GM06990 (cell line): ENCODE data around the gene RAMACL.

Experiments
- DNase-seq: peaks from one replicate; pipeline ENCODE4 v3.0.0-alpha.2; 2011; ENCODE audit not compliant: insufficient read length; ENCODE audit errors: extremely low read depth
- H3K27me3 ChIP-seq: replicated peaks from 2 replicates; pipeline ENCODE4 v1.6.0; 2011; ENCODE audit warnings: low read length; ENCODE audit not compliant: control insufficient read depth, insufficient read depth
- H3K36me3 ChIP-seq: 2 replicates; pipeline ENCODE4 v1.5.1; 2011; ENCODE audit warnings: low read length; ENCODE audit not compliant: control insufficient read depth, insufficient read depth
- H3K4me3 ChIP-seq: replicated peaks from 2 replicates; pipeline ENCODE4 v1.5.1; 2011; ENCODE audit warnings: low read depth, mild to moderate bottlenecking, control low read depth, low read length
- TF ChIP-seq, protein P1 (sequence below): IDR thresholded peaks from 2 replicates; pipeline ENCODE4 v1.5.1; 2011; ENCODE audit warnings: low read length, control low read depth, mild to moderate bottlenecking, inconsistent platforms; ENCODE audit not compliant: insufficient read depth, poor library complexity, severe bottlenecking

RAMACL gene

DNA sequence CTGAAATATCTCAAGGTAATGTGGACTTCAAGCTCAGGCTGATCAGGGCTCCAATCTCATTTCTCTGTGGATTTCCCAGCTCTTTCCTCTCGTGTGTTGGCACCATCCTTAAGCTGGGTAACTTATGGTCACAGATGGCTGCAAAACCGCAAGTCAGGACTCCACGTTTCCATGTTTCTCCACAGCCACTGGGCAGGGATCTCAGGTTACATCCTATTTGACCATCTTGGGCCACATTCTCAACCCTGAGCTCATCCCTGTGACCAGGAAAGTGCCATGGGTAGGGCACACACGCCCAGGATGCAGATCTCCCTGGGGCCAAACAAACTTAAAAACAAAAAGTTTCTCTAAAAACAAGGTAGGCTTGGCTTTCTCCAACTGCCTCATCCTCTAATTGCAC lies 25.2 kb upstream of the RAMACL start:
- TF ChIP-seq, protein P1, sequence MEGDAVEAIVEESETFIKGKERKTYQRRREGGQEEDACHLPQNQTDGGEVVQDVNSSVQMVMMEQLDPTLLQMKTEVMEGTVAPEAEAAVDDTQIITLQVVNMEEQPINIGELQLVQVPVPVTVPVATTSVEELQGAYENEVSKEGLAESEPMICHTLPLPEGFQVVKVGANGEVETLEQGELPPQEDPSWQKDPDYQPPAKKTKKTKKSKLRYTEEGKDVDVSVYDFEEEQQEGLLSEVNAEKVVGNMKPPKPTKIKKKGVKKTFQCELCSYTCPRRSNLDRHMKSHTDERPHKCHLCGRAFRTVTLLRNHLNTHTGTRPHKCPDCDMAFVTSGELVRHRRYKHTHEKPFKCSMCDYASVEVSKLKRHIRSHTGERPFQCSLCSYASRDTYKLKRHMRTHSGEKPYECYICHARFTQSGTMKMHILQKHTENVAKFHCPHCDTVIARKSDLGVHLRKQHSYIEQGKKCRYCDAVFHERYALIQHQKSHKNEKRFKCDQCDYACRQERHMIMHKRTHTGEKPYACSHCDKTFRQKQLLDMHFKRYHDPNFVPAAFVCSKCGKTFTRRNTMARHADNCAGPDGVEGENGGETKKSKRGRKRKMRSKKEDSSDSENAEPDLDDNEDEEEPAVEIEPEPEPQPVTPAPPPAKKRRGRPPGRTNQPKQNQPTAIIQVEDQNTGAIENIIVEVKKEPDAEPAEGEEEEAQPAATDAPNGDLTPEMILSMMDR, result no peak
- Histone ChIP-seq H3K36me3 (no peaks in the 10 kb centered on the region), H3K27me3 (no peaks in the 10 kb centered on the region), H3K4me3 (no peak overlapping the region)
- DNase-seq, result no peak

DNA sequence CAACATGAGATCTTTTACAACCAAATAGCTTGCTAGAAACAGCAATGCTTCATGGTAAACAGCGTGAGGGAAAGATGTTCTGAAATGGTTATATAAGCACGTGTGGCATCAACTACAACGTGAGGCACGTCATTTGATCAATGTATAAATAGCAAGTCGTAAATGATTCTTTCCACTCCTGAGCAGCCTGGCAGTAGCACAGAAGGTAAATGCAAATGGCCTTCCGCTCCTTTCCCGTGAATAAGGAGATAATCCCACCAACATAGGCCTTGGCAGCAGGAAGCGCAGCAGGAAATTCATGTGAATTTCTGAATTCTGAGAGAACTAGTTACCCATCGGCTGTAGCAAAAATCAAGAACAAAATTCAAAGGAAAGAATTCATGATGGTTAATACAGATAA lies 23.6 kb upstream of the RAMACL start:
- TF ChIP-seq, protein P1, result no peak
- no peaks in the 10 kb centered on the region for H3K27me3 ChIP-seq
- no peak for DNase-seq
- no peak overlapping the region for H3K4me3 ChIP-seq
- no peaks in the 10 kb centered on the region for H3K36me3 ChIP-seq

DNA sequence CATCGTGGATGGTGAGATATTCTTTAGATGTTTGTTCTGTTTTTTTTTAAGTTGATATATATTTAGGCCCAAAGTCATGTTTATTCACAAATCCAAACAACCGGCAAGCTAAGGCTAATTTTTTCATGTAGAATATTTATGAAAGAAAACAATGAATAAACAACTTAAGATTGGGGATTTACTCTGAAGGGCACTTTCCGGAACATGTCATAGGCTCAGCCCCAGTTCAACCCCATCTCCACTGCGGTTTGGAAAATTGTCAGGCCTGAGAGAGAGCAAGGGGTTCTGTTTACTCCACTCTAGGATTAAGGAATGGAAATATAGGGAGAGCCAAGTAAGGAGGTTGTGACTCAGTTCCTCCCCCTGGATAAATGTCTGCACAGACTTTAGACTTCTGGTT lies 22.3 kb upstream of the RAMACL start:
- TF ChIP-seq, protein P1, result no peak
- no peak for DNase-seq
- H3K4me3 ChIP-seq, result no peak overlapping the region
- H3K36me3 ChIP-seq, result no peaks in the 10 kb centered on the region
- no peaks in the 10 kb centered on the region for H3K27me3 ChIP-seq

DNA sequence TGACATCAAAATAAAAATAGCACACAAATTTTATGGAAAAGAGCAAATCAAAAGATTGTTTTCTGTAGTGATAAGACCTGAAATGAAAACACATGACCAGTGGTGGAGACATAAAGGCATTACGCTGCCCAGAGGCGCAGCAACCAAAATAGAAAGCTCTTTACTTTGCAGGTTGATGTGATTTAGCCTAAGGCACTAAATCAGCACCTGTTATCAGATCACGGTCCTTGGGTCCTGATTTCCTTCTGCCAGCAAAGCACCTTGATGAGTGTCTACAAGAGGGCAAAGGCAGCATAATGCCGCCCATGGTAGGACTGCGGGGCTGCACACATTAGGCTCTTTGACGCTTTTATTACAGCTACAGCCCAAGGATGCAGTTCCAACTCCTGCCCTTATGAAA lies 19.3 kb upstream of the RAMACL start:
- DNase-seq, result no peak
- TF ChIP-seq, protein P1, result no peak

DNA sequence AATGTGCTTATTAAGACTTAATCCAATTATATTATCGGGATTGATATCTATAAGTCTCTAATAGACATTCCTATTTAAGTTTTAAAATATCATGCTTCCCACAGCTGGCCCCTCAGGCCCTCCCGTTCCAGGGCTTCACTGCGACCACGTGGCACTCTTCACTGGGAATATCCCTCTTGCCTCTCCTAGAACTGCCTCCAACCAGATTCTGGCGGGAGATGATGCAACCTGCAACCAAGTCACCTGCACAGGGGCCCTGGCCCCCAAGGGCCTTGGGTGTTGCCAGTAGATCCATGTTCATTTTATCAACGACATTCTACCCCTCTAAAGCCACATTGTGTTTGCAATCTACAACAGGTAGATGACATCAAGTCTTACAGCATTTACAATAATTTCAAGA lies 18.4 kb upstream of the RAMACL start:
- TF ChIP-seq, protein P1, result no peak
- no peak for DNase-seq

More for the DNA sequence above, 19.3 kb upstream of the RAMACL start:
- no peaks in the 10 kb centered on the region for H3K27me3 ChIP-seq
- H3K36me3 ChIP-seq, result no peaks in the 10 kb centered on the region
- H3K4me3 ChIP-seq, result no peak overlapping the region

DNA sequence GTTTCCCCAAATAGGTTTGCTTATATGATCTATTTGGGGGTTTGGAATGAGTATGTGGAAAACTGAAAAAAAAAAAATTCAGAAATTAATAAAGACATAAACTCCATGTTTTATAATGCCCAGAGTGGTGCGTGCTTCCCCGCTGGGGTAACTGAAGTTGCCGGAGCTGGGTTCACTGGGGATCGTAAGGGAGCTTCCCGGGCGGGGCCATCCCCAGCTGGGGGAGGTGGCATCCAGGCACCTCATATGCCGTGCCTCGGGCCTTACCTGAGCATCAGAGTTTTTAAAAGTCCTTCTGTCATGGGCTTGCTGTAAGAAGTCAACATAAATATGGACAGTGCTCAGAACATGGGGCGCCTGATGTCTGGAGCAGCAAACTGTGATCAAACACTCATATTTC lies 17.9 kb upstream of the RAMACL start:
- TF ChIP-seq, protein P1, result no peak
- Histone ChIP-seq H3K36me3 (no peaks in the 10 kb centered on the region), H3K27me3 (no peaks in the 10 kb centered on the region), H3K4me3 (no peak overlapping the region)
- no peak for DNase-seq

More for the DNA sequence above, 18.4 kb upstream of the RAMACL start:
- Histone ChIP-seq H3K36me3 (no peaks in the 10 kb centered on the region), H3K4me3 (no peak overlapping the region), H3K27me3 (no peaks in the 10 kb centered on the region)
